WERI-Rb-1 (cell line): ENCODE results near the gene C9orf85.

Experiments used
- DNase-seq: peaks from one replicate; pipeline ENCODE4 v3.0.0-alpha.2; 2020
- H3K27ac ChIP-seq: fragments of 250-450 bp; sonication (Bioruptor Pico); 2 replicates; pipeline ENCODE4 v1.5.1; 2020; ENCODE audit warnings: mild to moderate bottlenecking, moderate library complexity
- H3K27me3 ChIP-seq: fragments of 250-450 bp; sonication (Bioruptor Pico); 2 replicates; pipeline ENCODE4 v1.5.1; 2021; ENCODE audit warnings: mild to moderate bottlenecking, low read depth, moderate library complexity; ENCODE audit not compliant: insufficient read depth, severe bottlenecking
- H3K36me3 ChIP-seq: fragments of 250-450 bp; sonication (Bioruptor Pico); 2 replicates; pipeline ENCODE4 v1.5.1; 2020; ENCODE audit warnings: mild to moderate bottlenecking, moderate library complexity
- H3K4me3 ChIP-seq: 2 replicates; pipeline ENCODE4 v1.5.1; 2011; ENCODE audit warnings: low read depth, mild to moderate bottlenecking, control low read depth, low read length
- H3K9me3 ChIP-seq: fragments of 250-450 bp; sonication (Bioruptor Pico); 2 replicates; pipeline ENCODE4 v1.5.1; 2021; ENCODE audit warnings: mild to moderate bottlenecking, moderate library complexity; ENCODE audit not compliant: severe bottlenecking
- TF ChIP-seq, protein P1 (sequence below): IDR thresholded peaks from 2 replicates; pipeline ENCODE4 v1.5.1; 2011; ENCODE audit warnings: low read depth, mild to moderate bottlenecking, control low read depth, inconsistent platforms, low read length

Gene C9orf85

DNA sequence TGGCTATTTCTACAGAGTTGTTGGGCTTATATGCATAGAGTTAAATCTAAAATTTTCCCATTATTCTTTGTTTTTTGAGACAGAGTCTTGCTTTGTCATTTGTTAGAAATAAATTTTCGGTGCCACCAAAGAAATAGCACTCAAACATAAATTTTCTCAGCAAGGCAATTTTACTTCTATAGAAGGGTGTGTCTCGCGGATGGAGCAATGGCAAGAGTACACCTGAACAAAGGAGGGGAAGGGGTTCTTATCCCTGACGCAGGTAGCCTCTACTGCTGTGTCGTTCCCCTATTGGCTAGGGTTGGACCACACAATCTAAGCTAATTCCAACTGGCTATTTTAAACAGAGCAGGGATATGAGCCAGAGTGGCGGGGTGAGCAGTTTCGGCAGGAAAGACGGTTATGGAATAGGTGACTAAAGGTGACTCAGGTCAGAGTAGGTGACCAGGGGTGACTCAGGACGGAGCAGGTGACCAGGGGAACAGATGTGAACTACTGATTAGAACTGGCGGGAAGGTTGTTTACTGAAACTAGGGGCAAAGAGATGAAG is 57.2 kb downstream of the C9orf85 start:
- H3K27ac ChIP-seq = no peak overlapping the region
- no peaks in the 10 kb centered on the region for H3K9me3 ChIP-seq
- TF ChIP-seq, protein P1, sequence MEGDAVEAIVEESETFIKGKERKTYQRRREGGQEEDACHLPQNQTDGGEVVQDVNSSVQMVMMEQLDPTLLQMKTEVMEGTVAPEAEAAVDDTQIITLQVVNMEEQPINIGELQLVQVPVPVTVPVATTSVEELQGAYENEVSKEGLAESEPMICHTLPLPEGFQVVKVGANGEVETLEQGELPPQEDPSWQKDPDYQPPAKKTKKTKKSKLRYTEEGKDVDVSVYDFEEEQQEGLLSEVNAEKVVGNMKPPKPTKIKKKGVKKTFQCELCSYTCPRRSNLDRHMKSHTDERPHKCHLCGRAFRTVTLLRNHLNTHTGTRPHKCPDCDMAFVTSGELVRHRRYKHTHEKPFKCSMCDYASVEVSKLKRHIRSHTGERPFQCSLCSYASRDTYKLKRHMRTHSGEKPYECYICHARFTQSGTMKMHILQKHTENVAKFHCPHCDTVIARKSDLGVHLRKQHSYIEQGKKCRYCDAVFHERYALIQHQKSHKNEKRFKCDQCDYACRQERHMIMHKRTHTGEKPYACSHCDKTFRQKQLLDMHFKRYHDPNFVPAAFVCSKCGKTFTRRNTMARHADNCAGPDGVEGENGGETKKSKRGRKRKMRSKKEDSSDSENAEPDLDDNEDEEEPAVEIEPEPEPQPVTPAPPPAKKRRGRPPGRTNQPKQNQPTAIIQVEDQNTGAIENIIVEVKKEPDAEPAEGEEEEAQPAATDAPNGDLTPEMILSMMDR = no peak
- H3K27me3 ChIP-seq = no peaks in the 10 kb centered on the region
- no peak for DNase-seq
- no peak overlapping the region for H3K4me3 ChIP-seq
- peaks cover 7% of the 10 kb centered on the region for H3K36me3 ChIP-seq

DNA sequence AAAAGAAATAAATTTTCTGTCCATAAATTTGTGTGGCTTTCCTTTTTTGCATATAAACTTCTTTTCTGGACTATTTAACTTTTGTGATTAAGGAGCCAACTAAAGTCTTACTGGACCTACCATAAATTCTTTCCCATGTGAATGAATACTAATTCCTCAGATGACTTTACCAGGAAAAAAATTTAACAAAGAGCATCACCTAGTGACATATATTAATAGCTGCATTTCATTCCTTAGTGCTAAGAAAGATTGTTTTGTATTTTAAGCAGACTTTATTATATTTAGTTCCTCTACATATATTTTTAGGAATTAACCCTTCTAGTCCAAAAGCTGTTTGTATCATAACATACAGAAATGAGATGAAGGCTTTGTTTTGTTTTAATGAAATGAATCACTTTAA is 64.4 kb downstream of the C9orf85 start:
- no peaks in the 10 kb centered on the region for H3K9me3 ChIP-seq
- H3K27me3 ChIP-seq = no peaks in the 10 kb centered on the region
- no peak overlapping the region for H3K27ac ChIP-seq
- DNase-seq = no peak
- H3K36me3 ChIP-seq = peaks cover 4% of the 10 kb centered on the region
- no peak overlapping the region for H3K4me3 ChIP-seq
- TF ChIP-seq, protein P1 = no peak

DNA sequence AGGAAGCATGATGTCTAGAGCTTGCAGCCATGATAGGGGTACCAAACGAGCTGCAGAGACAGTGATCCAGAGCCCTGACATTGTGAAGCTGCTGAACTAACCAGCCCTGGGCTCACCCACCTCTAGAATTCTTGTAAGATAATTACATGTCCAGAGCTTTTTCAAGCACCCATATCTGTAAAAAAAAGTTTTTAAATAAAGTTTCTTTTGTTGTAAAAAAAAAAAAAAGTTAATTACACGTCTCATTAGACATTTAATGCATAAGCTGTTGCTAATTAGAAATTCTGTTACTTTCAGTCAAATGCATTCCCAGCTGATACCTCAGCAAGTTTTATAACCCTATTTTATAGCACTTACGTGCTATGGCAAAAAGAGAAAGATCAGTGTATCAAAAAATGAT is 65.6 kb downstream of the C9orf85 start:
- H3K9me3 ChIP-seq = no peaks in the 10 kb centered on the region
- H3K36me3 ChIP-seq = peaks cover 4% of the 10 kb centered on the region
- no peak for DNase-seq
- TF ChIP-seq, protein P1 = no peak
- no peaks in the 10 kb centered on the region for H3K27me3 ChIP-seq
- no peak overlapping the region for H3K27ac ChIP-seq
- H3K4me3 ChIP-seq = no peak overlapping the region

DNA sequence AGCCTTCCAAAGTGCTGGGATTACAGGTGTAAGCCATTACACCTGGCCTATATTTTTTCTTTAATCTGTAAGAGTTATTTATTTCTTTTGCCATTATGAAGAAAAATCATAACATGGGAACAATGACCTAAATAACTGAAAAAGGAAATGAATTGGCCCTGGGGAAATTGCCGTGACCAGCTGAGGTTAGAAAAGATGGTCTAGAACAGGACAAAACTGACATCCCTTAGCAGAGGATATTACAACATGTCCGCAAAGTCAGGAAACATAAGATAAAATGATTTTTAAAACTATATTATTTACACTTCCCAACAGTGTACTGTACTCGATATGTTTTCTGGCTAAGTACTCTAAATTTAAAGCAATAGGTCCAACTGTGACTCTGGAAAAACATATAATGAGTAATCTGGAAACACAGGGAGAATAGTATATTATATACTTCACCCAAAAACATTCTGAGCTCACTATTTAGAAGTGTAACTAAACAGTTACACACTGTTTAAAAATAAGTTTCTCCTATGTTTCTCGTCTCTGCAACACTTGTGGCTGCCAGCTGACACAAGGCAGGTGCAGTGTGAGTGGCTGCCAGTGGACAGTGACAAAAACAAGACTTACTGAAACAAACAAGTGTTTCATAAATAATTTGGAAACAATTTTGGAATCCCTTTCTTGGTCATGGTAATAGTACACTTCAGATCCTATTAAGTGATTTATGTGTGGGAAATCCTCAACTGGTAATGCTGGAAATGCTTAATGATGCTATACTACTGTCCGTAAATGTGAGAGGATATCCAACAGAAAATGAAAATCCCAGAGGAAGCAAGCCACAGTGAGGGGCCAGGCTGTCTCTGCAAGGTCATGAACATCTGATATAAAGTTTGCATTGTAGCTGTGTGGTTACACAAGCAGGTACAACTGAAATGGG is 69.1 kb downstream of the C9orf85 start:
- H3K9me3 ChIP-seq = no peaks in the 10 kb centered on the region
- H3K27me3 ChIP-seq = no peaks in the 10 kb centered on the region
- no peak overlapping the region for H3K4me3 ChIP-seq
- no peak overlapping the region for H3K27ac ChIP-seq
- TF ChIP-seq, protein P1 = no peak
- no peaks in the 10 kb centered on the region for H3K36me3 ChIP-seq
- DNase-seq = no peak

DNA sequence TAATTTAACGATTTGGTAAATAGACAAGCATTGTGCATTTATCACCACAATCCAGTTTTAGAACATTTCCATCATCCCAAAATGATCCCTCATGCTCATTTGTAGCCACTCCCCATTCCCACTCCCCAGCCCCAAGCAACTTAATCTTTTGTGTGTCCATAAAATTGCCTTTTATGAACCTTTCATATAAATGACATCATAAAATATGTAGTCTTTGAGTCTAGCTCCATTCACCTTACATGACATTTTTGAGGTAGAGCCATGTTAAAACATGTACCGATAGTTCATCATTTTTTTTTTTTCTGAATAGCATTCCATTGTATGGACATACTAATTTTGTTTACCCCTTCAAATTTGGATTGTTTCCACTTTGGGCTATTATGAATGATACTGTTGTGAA is 70.5 kb downstream of the C9orf85 start:
- TF ChIP-seq, protein P1 = no peak
- H3K36me3 ChIP-seq = no peaks in the 10 kb centered on the region
- no peaks in the 10 kb centered on the region for H3K27me3 ChIP-seq
- no peak overlapping the region for H3K27ac ChIP-seq
- no peak for DNase-seq
- H3K9me3 ChIP-seq = no peaks in the 10 kb centered on the region
- no peak overlapping the region for H3K4me3 ChIP-seq
